ENCODE measurements around the gene POLR2C. TPM values are rescaled to one million over a fixed set of nuclear protein-coding genes. Genes with fewer than 3 reads are reported as not detected.

Gene POLR2C
- total RNA-seq, 1 experiment from 2014 or later, result 47.8 TPM

- no peak overlapping the region for H2AFZ ChIP-seq
- POLR2A ChIA-PET (ENCODE audit: unreplicated experiment), result no interaction called here
Observed at GRCh38 chr16:57510016-57510871, 47.8 kb downstream of the POLR2C start.

GRCh38 chr16:57512296-57513001 lies 50.0 kb downstream of the POLR2C start:
- intact Hi-C loops (cut with micrococcal nuclease; ENCODE audit: unreplicated experiment), result no loop called here
- H3K4me2 ChIP-seq, result no peak overlapping the region
- H3K27me3 ChIP-seq (ENCODE audit: insufficient read depth, low read depth), result peaks cover 3% of the 10 kb centered on the region; the same call in 1 of the 2 replicates
- H4K20me1 ChIP-seq (ENCODE audit: insufficient read depth), result no peaks in the 10 kb centered on the region
- TF ChIP-seq EZH2 (IDR thresholded peaks at IDR 0.05; ENCODE audit: low read depth) (no peak), CTCF (conservative IDR thresholded peaks at IDR 0.05) (no peak)
- no peaks in the 10 kb centered on the region for H3K9me3 ChIP-seq (ENCODE audit: insufficient read depth, low read depth)
- no peaks in the 10 kb centered on the region for H3K9me2 ChIP-seq (ENCODE audit: insufficient read depth)
- DNase-seq, result no peak
- POLR2A ChIA-PET (ENCODE audit: unreplicated experiment), result no interaction called here
- BruUV-seq (replicated peaks), result no TSS peak
- H3K79me2 ChIP-seq (ENCODE audit: low read depth), result no peaks in the 10 kb centered on the region
- H3K4me1 ChIP-seq (replicated peaks; ENCODE audit: insufficient read depth), result no peaks in the 10 kb centered on the region
- H3K27ac ChIP-seq, result no peak overlapping the region
- no peak overlapping the region for H2AFZ ChIP-seq
- H3K4me3 ChIP-seq, result no peak overlapping the region
- H3K36me3 ChIP-seq (ENCODE audit: low read depth), result no peaks in the 10 kb centered on the region
- no peaks in the 10 kb centered on the region for H3F3A ChIP-seq (ENCODE audit: insufficient read depth, low read depth)
- CTCF ChIA-PET, result interaction anchor here (0.6 kb wide), 1 partner anchor 83 kb away, joined by 4 read pairs; no protein-coding TSS in a partner anchor

More at GRCh38 chr16:57510016-57510871, 47.8 kb downstream of the POLR2C start:
- H3K9me2 ChIP-seq (ENCODE audit: insufficient read depth), result no peaks in the 10 kb centered on the region
- H3K4me3 ChIP-seq, result no peak overlapping the region
- H3K4me1 ChIP-seq (replicated peaks; ENCODE audit: insufficient read depth), result no peaks in the 10 kb centered on the region
- H4K20me1 ChIP-seq (ENCODE audit: insufficient read depth), result no peaks in the 10 kb centered on the region
- no peaks in the 10 kb centered on the region for H3K9me3 ChIP-seq (ENCODE audit: insufficient read depth, low read depth)
- H3K4me2 ChIP-seq, result no peak overlapping the region
- intact Hi-C loops (cut with micrococcal nuclease; ENCODE audit: unreplicated experiment), result no loop called here
- H3K79me2 ChIP-seq (ENCODE audit: low read depth), result no peaks in the 10 kb centered on the region
- no peaks in the 10 kb centered on the region for H3F3A ChIP-seq (ENCODE audit: insufficient read depth, low read depth)
- BruUV-seq (replicated peaks), result no TSS peak
- H3K36me3 ChIP-seq (ENCODE audit: low read depth), result no peaks in the 10 kb centered on the region
- H3K27me3 ChIP-seq (ENCODE audit: insufficient read depth, low read depth), result peaks cover 3% of the 10 kb centered on the region; the same call in 1 of the 2 replicates
- TF ChIP-seq EZH2 (IDR thresholded peaks at IDR 0.05; ENCODE audit: low read depth) (no peak), CTCF (conservative IDR thresholded peaks at IDR 0.05) (no peak)
- CTCF ChIA-PET, result no interaction called here
- no peak for DNase-seq
- no peak overlapping the region for H3K27ac ChIP-seq

GRCh38 chr16:57513371-57514102 lies 51.1 kb downstream of the POLR2C start:
- ChIA-PET POLR2A (ENCODE audit: unreplicated experiment) (no interaction called here), CTCF (no interaction called here)
- Histone ChIP-seq H3F3A (ENCODE audit: insufficient read depth, low read depth) (no peaks in the 10 kb centered on the region), H3K9me3 (ENCODE audit: insufficient read depth, low read depth) (no peaks in the 10 kb centered on the region), H3K9me2 (ENCODE audit: insufficient read depth) (no peaks in the 10 kb centered on the region), H2AFZ (no peak overlapping the region), H3K36me3 (ENCODE audit: low read depth) (no peaks in the 10 kb centered on the region), H3K27me3 (ENCODE audit: insufficient read depth, low read depth) (0 out of 2 replicates have a peak, but pooled peaks cover 3% of the 10 kb centered on the region), H3K79me2 (ENCODE audit: low read depth) (no peaks in the 10 kb centered on the region), H3K27ac (no peak overlapping the region), H4K20me1 (ENCODE audit: insufficient read depth) (no peaks in the 10 kb centered on the region), H3K4me2 (no peak overlapping the region), H3K4me3 (no peak overlapping the region), H3K4me1 (replicated peaks; ENCODE audit: insufficient read depth) (no peaks in the 10 kb centered on the region)
- BruUV-seq (replicated peaks), result no TSS peak
- no peak for DNase-seq
- TF ChIP-seq CTCF (conservative IDR thresholded peaks at IDR 0.05), result no peak
- TF ChIP-seq EZH2 (IDR thresholded peaks at IDR 0.05; ENCODE audit: low read depth), result no peak
- intact Hi-C loops (cut with micrococcal nuclease; ENCODE audit: unreplicated experiment), result no loop called here
